Right lobe of liver (tissue), 4 donors: ENCODE results near the gene RAF1.

Experiments used
- CTCF ChIP-seq, 4 donors: fragments of 200-600 bp in 3 of 4; fragments of 450-650 bp in 1 of 4; IDR thresholded peaks; one replicate each; pipeline versions ENCODE4 v1.5.1 to v1.8.0; 2016 to 2022; ENCODE audit warnings: antibody characterized with exemption in 4 of 4, mild to moderate bottlenecking in 2 of 4
- POLR2A ChIP-seq: fragments of 450-650 bp; IDR thresholded peaks from one replicate; pipeline ENCODE4 v1.6.1; 2017; ENCODE audit warnings: antibody characterized with exemption, mild to moderate bottlenecking
- donor health status: DM: no; HTN: no; CAD: no.
- donor health status: DM: no; HTN: no; CAD: no.
- donor health status: DM: no; HTN: yes; CAD: no.

GRCh38 chr3:12707449-12707848 lies 43.5 kb upstream of the RAF1 start:
- TF ChIP-seq POLR2A (no peak), CTCF (IDR thresholded peaks at IDR 0.05) (no peak)
